HEK293T (cell line): Measurements from ENCODE around the gene STX3.

Experiments used
- BHLHE40 ChIP-seq: fragments of 450-650 bp; IDR thresholded peaks from 2 replicates; pipeline ENCODE4 v1.6.1; 2016; ENCODE audit warnings: mild to moderate bottlenecking, moderate library complexity, borderline replicate concordance
- ELF4 ChIP-seq: fragments of 450-650 bp; IDR thresholded peaks from 2 replicates; pipeline ENCODE4 v1.6.1; 2017; ENCODE audit warnings: antibody characterized with exemption
- FOXA1 ChIP-seq: fragments of 450-650 bp; IDR thresholded peaks from 2 replicates; pipeline ENCODE4 v1.6.1; 2016; ENCODE audit warnings: mild to moderate bottlenecking
- FOXM1 ChIP-seq: fragments of 450-650 bp; IDR thresholded peaks from 2 replicates; pipeline ENCODE4 v1.6.1; 2017; ENCODE audit warnings: mild to moderate bottlenecking, borderline replicate concordance
- NFRKB ChIP-seq: fragments of 450-650 bp; IDR thresholded peaks from 2 replicates; pipeline ENCODE4 v1.6.1; 2016; ENCODE audit warnings: mild to moderate bottlenecking, moderate library complexity
- PKNOX1 ChIP-seq: fragments of 450-650 bp; IDR thresholded peaks from 2 replicates; pipeline ENCODE4 v1.6.1; 2016
- SP1 ChIP-seq: fragments of 450-650 bp; IDR thresholded peaks from 2 replicates; pipeline ENCODE4 v1.6.1; 2017
- TARDBP ChIP-seq: fragments of 450-650 bp; IDR thresholded peaks from 2 replicates; pipeline ENCODE4 v1.6.1; 2016

GRCh38 chr11:59719556-59719955, 35.6 kb upstream of the STX3 start:
- TF ChIP-seq SP1 (no peak), BHLHE40 (no peak), TARDBP (no peak), FOXA1 (no peak), PKNOX1 (no peak), ELF4 (no peak), NFRKB (no peak), FOXM1 (no peak)
